C4-2B (cell line): ENCODE results near the gene PTPRD.

Experiments used
- CTCF ChIP-seq: fragments of 450-650 bp; conservative IDR thresholded peaks from 2 replicates; pipeline ENCODE4 v1.5.1; 2017; ENCODE audit warnings: mild to moderate bottlenecking
- ZFX ChIP-seq: fragments of 450-650 bp; IDR thresholded peaks from 2 replicates; pipeline ENCODE4 v1.6.1; 2017

GRCh38 chr9:9305600-9305999 lies 1307.2 kb downstream of the PTPRD start:
- TF ChIP-seq CTCF = no peak
- no peak for TF ChIP-seq ZFX
